HG03103 (cell line): Measurements from ENCODE around the gene SELENON.

Source experiments
- ATAC-seq: cut with Tn5 transposase; IDR thresholded peaks from one replicate; pipeline ENCODE4 v1.9.1; 2021; ENCODE audit warnings: low read depth; ENCODE audit not compliant: unreplicated experiment

Gene SELENON

DNA sequence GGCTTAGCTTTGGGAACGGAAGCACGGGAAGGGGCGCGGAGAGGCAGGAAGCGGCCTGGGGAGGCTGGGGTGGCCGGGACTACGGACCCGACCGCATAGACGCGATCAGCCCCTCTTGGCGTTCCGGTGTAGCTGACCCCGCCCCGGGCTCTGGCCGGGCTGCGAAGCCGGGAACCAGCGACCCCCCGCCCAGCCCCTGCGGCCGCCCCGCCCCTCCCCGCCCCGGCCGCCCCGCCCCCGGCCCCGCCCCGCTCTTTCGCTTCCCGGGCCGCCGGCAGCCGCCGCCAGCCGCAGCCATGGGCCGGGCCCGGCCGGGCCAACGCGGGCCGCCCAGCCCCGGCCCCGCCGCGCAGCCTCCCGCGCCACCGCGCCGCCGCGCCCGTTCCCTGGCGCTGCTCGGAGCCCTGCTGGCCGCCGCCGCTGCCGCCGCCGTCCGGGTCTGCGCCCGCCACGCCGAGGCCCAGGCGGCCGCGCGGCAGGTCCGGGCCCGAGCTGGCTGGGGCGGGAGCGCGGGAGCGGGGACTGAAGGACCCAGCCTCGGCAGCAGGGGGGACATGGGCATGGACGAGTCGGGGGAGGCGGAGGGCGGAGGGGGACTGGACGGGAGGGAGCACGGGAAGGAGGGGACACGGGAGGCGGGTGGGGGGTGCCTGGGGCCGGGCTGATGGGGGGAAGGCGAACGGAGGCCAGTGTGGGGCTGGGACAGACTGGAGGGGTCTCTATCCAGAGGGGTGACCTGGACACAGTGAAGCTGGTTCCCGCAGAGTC lies at the start of gene SELENON:
Gene SELENON, plus strand, starts transcription at position 259 of the 768 bp plus-strand sequence. Its CDS starts 38 bp downstream, at position 297.
- ATAC-seq, result no peak

- ATAC-seq, result no peak
Observed at GRCh38 chr1:25750923-25751605, 48.9 kb upstream of the SELENON start.

GRCh38 chr1:25754470-25755181 lies 45.4 kb upstream of the SELENON start:
- no peak for ATAC-seq

DNA sequence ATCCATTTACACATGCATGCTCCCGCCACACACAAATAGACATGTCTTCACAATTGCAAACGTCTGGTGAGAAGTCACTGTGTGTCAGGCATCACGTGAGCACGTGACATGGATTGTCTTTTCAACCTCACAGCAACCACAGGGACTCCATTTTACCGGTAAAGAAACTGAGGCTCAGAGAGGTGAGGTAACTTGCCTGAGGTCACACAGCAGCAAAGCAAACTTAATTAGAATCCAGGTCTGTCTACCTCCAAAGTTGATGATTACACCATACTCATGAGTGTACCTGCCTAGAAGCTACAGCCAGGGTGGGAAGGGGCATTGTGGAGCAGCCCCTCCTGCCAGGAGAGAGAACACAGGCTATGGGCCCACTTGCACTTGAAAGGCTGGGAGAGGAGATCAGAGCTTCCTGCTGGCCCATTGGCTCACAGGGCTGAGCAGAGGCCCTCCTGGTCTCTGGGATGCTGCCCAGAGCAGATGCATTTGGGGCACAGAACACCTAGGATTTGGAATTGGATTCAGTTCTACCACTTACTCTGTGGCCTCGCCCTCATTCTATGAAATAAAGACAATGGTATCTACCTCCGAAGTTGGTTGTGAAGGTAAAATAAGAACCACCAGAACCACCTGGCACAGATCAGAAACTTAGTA lies 44.4 kb upstream of the SELENON start:
- no peak for ATAC-seq

GRCh38 chr1:25756215-25756614 lies 43.8 kb upstream of the SELENON start:
- no peak for ATAC-seq

DNA sequence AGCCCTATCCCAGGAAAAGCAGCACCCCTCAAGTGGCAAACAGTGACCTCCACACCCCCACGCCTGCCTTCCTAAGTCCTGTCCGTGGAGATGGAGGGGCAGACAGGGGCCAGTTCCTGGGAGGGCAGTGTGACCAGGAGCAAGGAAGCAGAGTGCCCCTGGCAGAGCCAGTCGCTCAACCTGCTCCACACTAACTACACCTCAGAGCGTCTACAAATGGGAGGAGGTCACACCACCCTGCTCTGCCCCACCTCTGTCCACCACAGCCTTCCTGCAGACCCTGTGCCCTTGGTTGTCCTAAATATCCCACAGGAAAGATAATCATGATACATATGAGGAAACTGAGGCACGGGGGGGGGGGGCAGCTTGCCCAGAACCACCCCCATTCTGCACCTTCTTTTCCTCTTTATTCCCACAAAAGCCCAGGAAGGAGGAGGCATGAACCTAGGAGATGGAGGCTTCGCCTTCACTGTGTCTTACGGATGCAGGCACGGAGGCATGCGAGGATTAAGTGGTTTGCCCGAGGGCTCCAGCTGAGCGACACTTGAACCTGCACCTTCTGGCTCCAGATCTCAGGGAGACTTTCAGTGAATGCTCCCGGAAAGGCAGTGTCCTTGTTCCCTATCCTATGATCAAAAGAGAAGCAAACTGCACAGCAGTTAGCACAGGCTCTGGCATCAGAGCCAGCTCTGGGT lies 42.7 kb upstream of the SELENON start:
- no peak for ATAC-seq

DNA sequence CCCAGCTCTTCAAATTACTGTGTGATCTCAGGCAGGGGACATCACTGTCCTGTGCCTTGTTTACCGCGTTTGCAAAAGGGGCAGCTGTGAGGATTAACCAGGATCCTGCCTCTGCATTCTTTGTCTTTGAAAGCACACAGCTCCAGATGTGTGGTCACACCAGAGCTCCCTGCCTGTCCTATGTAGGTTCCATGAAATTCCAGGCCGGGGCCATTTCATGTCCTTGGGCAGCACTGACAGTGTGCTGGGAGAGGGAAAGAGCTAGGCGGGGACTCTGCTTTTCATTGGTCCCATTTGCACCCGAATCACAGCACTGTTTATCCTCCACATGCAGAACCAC lies 42.2 kb upstream of the SELENON start:
- no peak for ATAC-seq

- no peak for ATAC-seq
Observed at GRCh38 chr1:25758466-25759070, 41.4 kb upstream of the SELENON start.

GRCh38 chr1:25760122-25760719 lies 39.8 kb upstream of the SELENON start:
- ATAC-seq, result no peak

DNA sequence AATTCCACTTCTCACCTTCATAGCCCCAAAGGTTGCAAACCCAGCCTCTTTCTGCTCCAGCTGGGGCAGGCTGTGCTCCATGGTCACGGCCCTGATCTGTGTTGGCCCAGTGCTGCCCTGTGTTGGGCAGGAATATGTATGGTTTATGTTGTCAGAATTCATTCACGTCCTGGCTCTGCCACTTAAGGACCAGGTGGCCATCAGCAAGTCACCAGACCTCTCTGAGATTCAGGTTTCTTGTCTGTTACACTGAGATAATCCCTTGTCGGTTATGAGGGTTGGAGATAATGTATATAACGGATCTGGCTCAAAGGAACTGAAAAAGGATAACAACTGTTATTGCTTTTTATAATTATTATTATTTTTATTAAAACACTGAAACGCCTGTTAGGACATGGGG lies 39.1 kb upstream of the SELENON start:
- no peak for ATAC-seq

DNA sequence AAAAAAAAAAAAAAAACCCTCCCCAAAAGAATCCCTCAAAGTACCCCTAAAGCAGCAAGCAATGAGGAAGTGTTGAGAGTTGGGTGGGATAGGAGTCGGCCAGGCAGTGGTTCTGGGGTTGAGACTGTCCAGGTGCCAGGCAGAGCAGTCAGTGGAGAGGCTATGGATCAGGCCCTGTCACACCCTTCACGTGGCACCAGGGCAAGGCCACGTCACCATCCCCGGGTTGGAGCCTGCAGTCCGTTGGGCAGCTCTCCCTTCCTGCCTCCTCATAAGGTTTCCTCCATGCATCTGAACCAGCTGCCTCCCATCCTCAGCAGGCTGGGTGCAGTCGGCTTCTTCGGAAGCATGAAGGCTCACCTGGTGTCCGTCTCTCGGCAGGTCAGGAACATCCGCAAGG lies 36.5 kb upstream of the SELENON start:
- ATAC-seq, result no peak

GRCh38 chr1:25765136-25765922 lies 34.7 kb upstream of the SELENON start:
- ATAC-seq, result no peak

GRCh38 chr1:25765923-25766589 lies 33.9 kb upstream of the SELENON start:
- no peak for ATAC-seq

GRCh38 chr1:25766721-25767436 lies 33.1 kb upstream of the SELENON start:
- ATAC-seq, result no peak

- no peak for ATAC-seq
Observed at GRCh38 chr1:25767437-25767770, 32.6 kb upstream of the SELENON start.

DNA sequence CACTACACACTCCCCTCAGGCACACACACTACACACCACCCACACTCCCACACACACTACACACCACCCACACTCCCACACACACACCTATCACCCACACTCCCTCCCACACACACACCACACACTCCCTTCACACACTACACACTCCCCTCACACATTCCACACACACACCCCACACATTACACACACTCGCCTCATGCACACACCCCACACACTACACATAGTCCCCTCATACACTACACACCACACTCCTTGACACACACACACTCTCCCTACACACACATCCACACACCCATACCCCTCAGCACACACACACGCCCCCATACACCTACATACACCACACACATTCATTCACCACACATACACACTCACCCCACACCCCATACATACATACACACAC lies 31.0 kb upstream of the SELENON start:
- ATAC-seq, result no peak

DNA sequence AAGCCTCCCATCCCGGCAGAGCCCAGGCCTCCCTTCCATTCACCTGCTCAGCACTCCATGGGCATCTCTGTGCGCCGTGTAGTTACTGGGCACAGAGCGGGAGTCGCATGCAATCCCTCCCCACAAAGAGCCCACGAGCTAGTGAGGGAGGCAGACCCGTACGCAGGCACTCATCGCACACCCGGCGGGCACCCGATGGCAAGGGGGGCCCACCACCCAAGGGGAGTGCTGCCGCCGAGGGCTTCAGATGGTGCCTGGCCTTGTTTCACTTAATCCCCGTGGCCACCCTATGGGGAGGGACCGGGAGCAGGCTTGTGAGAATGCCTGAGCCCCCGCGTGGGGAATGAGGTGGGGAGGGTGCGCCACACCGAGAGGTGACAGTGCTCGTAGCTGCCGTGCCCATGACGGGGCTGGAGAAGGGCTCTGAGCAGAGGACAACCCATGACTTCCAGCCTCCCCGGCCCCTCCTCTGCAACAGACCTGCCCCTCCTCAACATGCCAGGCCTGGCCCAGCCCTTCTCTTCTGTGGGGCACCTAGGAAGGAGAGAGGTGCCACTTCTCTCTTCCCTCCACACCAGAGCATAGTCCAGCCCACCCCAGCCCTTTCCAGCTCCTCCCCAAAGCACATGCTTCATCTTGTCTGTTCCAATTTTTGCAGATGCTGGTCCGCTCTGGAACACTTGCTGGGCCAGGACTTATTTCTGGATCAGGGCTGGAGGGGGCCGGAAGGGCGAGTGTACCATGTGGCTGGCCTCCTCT lies 30.2 kb upstream of the SELENON start:
- no peak for ATAC-seq
